ENCODE measurements around the gene SYNDIG1.

SYNDIG1 gene

DNA sequence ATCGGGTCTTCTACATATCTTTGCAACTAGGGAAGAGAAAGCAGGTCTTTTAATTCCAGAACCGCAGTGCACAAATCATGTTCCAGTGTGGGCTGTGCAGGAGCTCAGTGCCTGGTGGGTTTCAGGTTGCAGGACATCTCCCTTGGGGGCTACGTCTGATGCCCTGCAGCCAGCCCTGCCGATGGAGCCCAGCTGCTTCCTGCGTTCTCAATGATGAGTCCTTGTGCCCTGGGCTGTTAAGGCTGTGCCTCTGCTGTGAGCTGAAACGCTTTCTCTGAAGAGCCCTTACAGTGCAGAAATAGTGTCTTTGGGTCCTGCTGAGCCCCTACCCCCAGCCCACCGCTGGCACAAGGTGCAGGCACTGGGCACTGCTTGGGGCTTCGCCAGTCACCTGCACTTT lies 192.9 kb downstream of the SYNDIG1 start:
- H3K4me3 ChIP-seq (ENCODE audit: low read depth, low read length): no peak overlapping the region
- DNase-seq (ENCODE audit: low read depth): no peak
- no peak for TF ChIP-seq CTCF (IDR thresholded peaks at IDR 0.05; ENCODE audit: low read depth, low read length, missing control alignments)

- no peak for TF ChIP-seq CTCF (IDR thresholded peaks at IDR 0.05; ENCODE audit: low read depth, low read length, missing control alignments)
- H3K4me3 ChIP-seq (ENCODE audit: low read depth, low read length): no peak overlapping the region
- DNase-seq (ENCODE audit: low read depth): no peak
Measured at GRCh38 chr20:24662752-24663365, 193.4 kb downstream of the SYNDIG1 start.

DNA sequence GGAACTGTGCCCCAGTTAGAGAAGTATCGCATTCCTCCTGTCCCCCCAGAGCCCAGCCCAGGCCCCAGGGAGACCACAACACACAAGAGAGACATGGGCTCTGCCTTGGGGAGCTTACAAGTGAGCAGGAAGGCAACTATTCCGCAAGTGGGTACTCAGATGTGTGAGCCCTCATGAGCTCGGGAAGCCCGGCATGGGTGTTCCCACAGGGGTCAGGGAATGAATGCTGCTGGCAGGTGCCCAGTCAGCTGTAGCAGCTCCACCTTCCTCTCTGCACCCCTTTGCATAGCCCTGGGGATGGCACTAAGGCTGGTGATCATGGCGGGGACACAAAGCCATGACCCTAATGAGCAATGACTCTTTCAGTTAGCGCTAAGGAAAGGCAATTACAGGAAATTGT lies 194.1 kb downstream of the SYNDIG1 start:
- no peak overlapping the region for H3K4me3 ChIP-seq (ENCODE audit: low read depth, low read length)
- no peak for TF ChIP-seq CTCF (IDR thresholded peaks at IDR 0.05; ENCODE audit: low read depth, low read length, missing control alignments)
- DNase-seq (ENCODE audit: low read depth): no peak

- DNase-seq (ENCODE audit: low read depth): no peak
- no peak overlapping the region for H3K4me3 ChIP-seq (ENCODE audit: low read depth, low read length)
- no peak for TF ChIP-seq CTCF (IDR thresholded peaks at IDR 0.05; ENCODE audit: low read depth, low read length, missing control alignments)
Measured at GRCh38 chr20:24664266-24664986, 195.0 kb downstream of the SYNDIG1 start.

GRCh38 chr20:24665196-24665595 lies 195.8 kb downstream of the SYNDIG1 start:
- no peak for TF ChIP-seq CTCF (IDR thresholded peaks at IDR 0.05; ENCODE audit: low read depth, low read length, missing control alignments)
- no peak for DNase-seq (ENCODE audit: low read depth)
- no peak overlapping the region for H3K4me3 ChIP-seq (ENCODE audit: low read depth, low read length)

- TF ChIP-seq CTCF (IDR thresholded peaks at IDR 0.05; ENCODE audit: low read depth, low read length, missing control alignments): no peak
- H3K4me3 ChIP-seq (ENCODE audit: low read depth, low read length): no peak overlapping the region
- no peak for DNase-seq (ENCODE audit: low read depth)
Measured at GRCh38 chr20:24665741-24666191, 196.3 kb downstream of the SYNDIG1 start.
